Measurements from ENCODE around the gene SAMD5.
A peak's percentile ranks its signal among the peaks of the same experiment; 100 is the strongest.

The SAMD5 gene

DNA sequence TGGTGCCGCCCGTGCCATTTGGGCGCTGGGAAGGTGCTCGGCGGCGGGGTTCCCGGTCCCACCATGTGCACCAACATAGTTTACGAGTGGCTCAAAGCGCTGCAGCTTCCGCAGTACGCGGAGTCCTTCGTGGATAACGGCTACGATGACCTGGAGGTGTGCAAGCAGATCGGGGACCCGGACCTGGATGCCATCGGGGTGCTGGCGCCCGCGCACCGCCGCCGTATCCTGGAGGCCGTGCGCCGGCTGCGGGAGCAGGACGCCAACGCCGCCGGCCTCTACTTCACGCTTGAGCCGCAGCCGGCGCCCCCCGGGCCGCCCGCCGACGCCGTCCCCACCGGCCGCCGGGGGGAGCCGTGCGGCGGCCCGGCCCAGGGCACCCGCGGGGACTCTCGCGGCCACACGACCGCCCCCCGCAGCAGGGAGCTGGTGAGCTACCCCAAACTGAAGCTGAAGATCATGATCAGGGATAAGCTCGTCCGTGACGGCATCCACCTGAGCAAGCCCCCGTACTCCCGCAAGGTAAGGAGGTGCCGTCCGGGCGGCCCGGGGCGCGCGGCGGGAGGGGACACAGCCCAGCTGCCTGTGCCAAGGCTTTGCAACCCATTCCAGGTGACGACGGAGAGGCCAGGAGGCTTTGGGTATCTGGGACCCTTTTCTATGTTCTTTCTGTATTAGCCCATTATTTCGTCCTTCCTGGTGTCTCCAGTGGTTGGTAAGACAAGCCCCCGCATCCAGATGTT lies 547 bp downstream of the SAMD5 start:
- H3K9me3 ChIP-seq (ENCODE audit: low read length) = no peaks in the 10 kb centered on the region
- H3K27me3 ChIP-seq (ENCODE audit: insufficient read depth, low read length) = peaks cover 52% of the 10 kb centered on the region
- H3K4me1 ChIP-seq (ENCODE audit: insufficient read depth, low read length) = peaks cover 15% of the 10 kb centered on the region
- H3K4me3 ChIP-seq (ENCODE audit: low read length) = peak overlapping the region; percentile 51
- peak overlapping the region; percentile 72 for H2AFZ ChIP-seq (ENCODE audit: low read depth, low read length)
- H3K36me3 ChIP-seq (ENCODE audit: insufficient read depth, low read length) = no peaks in the 10 kb centered on the region

DNA sequence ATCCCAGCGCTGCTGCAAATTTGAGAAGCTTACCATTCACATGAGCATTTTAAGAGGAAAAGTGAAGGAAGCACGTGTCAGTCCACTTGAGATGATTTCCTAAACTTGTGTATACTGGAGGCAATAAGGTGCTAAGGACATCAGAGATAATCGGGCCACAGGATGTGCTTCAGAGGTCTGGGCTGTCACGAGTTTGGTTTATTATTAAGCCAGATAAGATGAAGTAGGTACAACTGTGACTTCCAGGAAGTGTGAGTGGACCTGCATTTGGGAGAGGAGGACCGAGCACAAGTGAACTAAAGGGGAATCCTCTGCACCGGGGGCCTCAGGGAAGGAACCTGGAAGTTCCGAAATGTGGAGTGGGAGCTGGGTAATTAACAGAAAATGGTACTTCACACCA lies 1.4 kb downstream of the SAMD5 start:
- H3K4me1 ChIP-seq (ENCODE audit: insufficient read depth, low read length) = peaks cover 15% of the 10 kb centered on the region
- H3K9me3 ChIP-seq (ENCODE audit: low read length) = no peaks in the 10 kb centered on the region
- H3K36me3 ChIP-seq (ENCODE audit: insufficient read depth, low read length) = no peaks in the 10 kb centered on the region
- H3K4me3 ChIP-seq (ENCODE audit: low read length) = no peak overlapping the region
- H2AFZ ChIP-seq (ENCODE audit: low read depth, low read length) = no peak overlapping the region
- H3K27me3 ChIP-seq (ENCODE audit: insufficient read depth, low read length) = peaks cover 52% of the 10 kb centered on the region

DNA sequence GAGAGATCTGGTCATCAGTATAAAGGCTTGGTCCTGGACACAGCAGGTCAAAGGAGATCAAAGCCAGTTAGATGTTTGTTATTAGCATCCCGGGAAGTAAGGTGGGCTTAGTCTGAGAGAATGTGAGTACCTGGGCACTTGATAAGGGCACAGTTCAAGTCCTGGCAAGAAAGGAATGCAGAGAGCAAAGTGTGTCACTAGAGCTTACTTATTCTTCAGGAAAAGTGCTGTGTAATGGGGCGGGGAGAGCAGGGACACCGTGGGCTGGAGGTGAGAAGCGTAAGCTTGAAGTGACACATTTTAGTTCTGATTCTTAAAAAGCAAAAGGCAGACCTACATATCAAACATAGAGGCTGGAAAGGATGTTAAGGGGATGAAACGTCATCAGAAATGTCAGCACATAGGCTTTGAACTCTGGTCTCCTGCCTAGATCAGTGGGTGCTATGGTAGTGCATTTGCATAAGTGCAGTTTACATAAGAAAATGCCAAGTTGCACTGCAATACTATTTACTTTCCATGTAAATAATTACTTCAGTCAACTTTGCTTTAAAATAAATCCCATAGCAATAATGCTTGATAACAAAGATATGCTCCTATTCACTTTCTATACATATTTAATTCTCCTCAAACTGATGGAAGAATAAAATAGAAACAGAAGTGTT lies 2.6 kb downstream of the SAMD5 start:
- no peak overlapping the region for H2AFZ ChIP-seq (ENCODE audit: low read depth, low read length)
- H3K4me3 ChIP-seq (ENCODE audit: low read length) = no peak overlapping the region

DNA sequence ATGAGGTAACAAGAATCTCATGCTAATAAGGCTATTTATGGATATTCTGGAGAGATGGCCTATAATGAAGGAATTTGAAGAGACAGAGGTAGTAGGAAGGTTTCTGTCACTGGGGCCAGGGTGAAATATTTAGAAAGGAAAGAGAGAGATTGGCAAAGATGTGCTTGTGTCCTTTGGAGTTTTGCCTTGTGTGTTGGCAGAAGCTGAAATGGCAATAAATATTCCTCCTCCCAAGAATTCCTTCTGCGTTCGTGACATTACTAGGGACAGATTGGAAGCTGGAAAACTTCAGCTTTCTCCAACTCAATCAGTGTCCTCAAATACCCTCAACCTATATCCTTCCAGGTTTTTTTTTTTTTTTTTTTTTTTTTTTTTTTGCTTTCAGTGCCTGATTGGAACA lies 6.3 kb downstream of the SAMD5 start:
- Histone ChIP-seq H3K36me3 (ENCODE audit: insufficient read depth, low read length) (no peaks in the 10 kb centered on the region), H2AFZ (ENCODE audit: low read depth, low read length) (no peak overlapping the region), H3K4me1 (ENCODE audit: insufficient read depth, low read length) (no peaks in the 10 kb centered on the region), H3K4me3 (ENCODE audit: low read length) (no peak overlapping the region), H3K9me3 (ENCODE audit: low read length) (no peaks in the 10 kb centered on the region), H3K27me3 (ENCODE audit: insufficient read depth, low read length) (peaks cover 26% of the 10 kb centered on the region)

More for the DNA sequence above, 2.6 kb downstream of the SAMD5 start:
- Histone ChIP-seq H3K4me1 (ENCODE audit: insufficient read depth, low read length) (peaks cover 15% of the 10 kb centered on the region), H3K27me3 (ENCODE audit: insufficient read depth, low read length) (peaks cover 52% of the 10 kb centered on the region), H3K9me3 (ENCODE audit: low read length) (no peaks in the 10 kb centered on the region), H3K36me3 (ENCODE audit: insufficient read depth, low read length) (no peaks in the 10 kb centered on the region)

DNA sequence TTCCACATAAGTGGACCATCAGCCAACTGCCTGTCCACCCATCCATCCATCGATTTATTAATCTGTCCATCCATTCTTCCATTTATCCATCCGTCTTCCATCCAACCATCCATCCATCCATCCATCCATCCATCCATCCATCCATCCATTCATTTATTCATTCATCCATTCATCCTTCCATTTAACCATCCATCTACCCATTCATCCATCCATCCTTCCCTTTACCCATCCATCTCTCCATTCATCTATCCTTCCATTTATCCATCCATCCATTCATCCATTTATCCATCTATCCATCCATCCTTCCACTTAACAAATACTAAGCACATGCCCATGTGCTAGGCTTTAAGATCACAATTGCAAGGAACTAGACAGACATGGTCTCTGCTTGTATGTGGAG lies 6.8 kb downstream of the SAMD5 start:
- no peak overlapping the region for H2AFZ ChIP-seq (ENCODE audit: low read depth, low read length)
- peaks cover 21% of the 10 kb centered on the region for H3K27me3 ChIP-seq (ENCODE audit: insufficient read depth, low read length)
- H3K4me3 ChIP-seq (ENCODE audit: low read length) = no peak overlapping the region
- H3K9me3 ChIP-seq (ENCODE audit: low read length) = no peaks in the 10 kb centered on the region
- H3K4me1 ChIP-seq (ENCODE audit: insufficient read depth, low read length) = no peaks in the 10 kb centered on the region
- H3K36me3 ChIP-seq (ENCODE audit: insufficient read depth, low read length) = no peaks in the 10 kb centered on the region

DNA sequence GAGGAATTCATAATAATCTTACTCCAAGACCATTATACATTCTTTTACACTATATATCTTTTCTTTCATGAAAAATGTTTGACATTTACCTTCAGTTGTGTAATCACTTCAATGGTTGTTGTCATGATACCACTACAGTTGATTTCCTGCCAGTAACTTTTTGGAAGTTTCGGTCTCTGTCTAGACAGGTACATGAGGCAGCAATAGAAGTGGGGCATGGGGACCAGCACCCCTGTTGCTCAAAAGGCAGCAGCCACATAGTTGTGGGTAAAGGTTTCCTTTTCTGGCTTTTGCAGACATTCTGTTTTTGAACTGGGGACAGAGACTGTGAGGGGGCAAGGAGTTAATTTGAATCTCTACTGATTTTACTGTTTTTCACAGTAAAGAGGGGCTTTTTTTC lies 14.1 kb downstream of the SAMD5 start:
- H2AFZ ChIP-seq (ENCODE audit: low read depth, low read length) = no peak overlapping the region
- H3K36me3 ChIP-seq (ENCODE audit: insufficient read depth, low read length) = no peaks in the 10 kb centered on the region
- H3K27me3 ChIP-seq (ENCODE audit: insufficient read depth, low read length) = peaks cover 2% of the 10 kb centered on the region
- H3K9me3 ChIP-seq (ENCODE audit: low read length) = no peaks in the 10 kb centered on the region
- H3K4me1 ChIP-seq (ENCODE audit: insufficient read depth, low read length) = no peaks in the 10 kb centered on the region
- H3K4me3 ChIP-seq (ENCODE audit: low read length) = no peak overlapping the region

DNA sequence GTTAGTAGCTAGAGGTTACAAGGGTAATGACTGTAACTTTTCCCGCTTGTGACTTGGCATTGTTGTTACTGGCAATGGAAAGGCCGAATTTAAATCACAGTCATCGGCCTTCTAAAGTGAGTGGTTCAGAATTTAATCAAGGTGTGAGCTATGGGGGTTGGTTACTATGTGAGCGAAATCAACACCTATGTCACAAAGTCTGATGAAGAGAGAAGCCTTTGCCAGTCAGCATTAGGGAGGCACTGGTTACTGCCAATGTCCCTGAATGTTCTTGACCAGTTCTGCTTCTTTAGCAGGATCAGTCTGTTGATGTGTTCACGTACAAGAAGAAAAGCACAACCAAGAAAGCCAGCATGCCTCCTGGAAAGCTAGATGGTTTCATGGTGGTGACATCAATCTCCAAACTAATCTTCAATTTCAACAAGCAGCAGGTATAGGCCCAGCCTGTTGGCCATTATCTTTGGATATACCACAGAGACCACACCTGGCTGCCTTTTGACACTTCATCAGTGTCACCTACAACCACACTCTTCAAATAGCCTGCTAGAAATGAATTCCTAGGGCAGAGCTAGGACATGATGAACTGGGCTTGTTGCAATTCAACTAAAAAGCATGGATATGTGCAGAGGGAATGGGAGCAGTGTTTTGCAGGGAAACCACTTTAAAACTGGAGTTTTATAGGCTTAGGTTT lies 17.2 kb downstream of the SAMD5 start:
- no peak overlapping the region for H3K4me3 ChIP-seq (ENCODE audit: low read length)
- H3K4me1 ChIP-seq (ENCODE audit: insufficient read depth, low read length) = no peaks in the 10 kb centered on the region
- no peaks in the 10 kb centered on the region for H3K9me3 ChIP-seq (ENCODE audit: low read length)
- H3K27me3 ChIP-seq (ENCODE audit: insufficient read depth, low read length) = no peaks in the 10 kb centered on the region
- no peak overlapping the region for H2AFZ ChIP-seq (ENCODE audit: low read depth, low read length)
- H3K36me3 ChIP-seq (ENCODE audit: insufficient read depth, low read length) = no peaks in the 10 kb centered on the region

DNA sequence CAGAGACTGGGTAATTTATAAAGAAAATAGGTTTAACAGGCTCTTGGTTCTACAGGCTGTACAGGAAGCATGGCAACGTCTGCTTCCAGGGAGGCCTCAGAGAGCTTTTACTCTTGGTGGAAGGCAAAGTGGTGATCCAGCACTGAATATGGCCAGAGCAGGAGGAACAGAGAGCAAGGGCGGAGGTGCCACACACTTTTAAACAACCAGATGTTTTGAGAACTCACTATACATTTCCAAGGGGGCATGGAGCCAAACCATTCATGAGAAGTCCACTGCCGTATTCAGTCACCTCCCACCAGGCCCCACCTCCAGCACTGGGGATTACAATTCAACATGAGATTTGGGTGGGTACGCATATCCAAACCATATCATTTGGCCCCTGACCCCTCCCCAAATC lies 18.7 kb downstream of the SAMD5 start:
- no peaks in the 10 kb centered on the region for H3K4me1 ChIP-seq (ENCODE audit: insufficient read depth, low read length)
- H3K9me3 ChIP-seq (ENCODE audit: low read length) = no peaks in the 10 kb centered on the region
- no peaks in the 10 kb centered on the region for H3K27me3 ChIP-seq (ENCODE audit: insufficient read depth, low read length)
- H2AFZ ChIP-seq (ENCODE audit: low read depth, low read length) = no peak overlapping the region
- H3K4me3 ChIP-seq (ENCODE audit: low read length) = no peak overlapping the region
- H3K36me3 ChIP-seq (ENCODE audit: insufficient read depth, low read length) = no peaks in the 10 kb centered on the region

DNA sequence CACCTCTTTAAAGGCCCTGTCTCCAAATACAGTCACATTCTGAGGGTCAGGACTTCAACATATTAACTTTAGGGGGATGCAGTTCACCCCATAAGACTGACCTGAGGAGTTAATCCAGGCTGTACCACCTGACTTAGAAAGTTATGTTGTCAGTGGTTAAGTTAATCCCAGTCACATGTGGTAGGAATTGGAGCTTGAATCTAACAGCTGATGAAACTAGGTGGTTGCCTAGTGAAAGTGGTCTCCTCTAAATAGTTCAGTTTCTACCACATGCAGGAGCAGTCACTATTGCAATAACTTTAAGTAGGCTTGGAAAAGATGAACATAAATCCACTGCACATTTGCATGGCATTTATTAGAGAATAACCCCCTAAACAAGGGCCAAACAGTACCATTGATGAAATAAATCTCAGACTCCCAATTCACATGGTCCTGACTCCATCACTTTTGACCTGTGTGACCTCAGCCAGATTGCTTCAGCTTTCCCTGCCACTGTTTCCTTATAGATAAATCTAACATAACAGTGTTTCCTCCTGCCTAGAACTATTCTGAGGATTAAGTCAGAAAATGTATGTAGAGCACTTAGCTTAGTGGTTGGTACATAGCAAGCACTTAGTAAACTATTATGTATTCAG lies 20.1 kb downstream of the SAMD5 start:
- Histone ChIP-seq H3K27me3 (ENCODE audit: insufficient read depth, low read length) (no peaks in the 10 kb centered on the region), H3K4me1 (ENCODE audit: insufficient read depth, low read length) (no peaks in the 10 kb centered on the region), H3K36me3 (ENCODE audit: insufficient read depth, low read length) (no peaks in the 10 kb centered on the region), H2AFZ (ENCODE audit: low read depth, low read length) (no peak overlapping the region), H3K9me3 (ENCODE audit: low read length) (no peaks in the 10 kb centered on the region), H3K4me3 (ENCODE audit: low read length) (no peak overlapping the region)

DNA sequence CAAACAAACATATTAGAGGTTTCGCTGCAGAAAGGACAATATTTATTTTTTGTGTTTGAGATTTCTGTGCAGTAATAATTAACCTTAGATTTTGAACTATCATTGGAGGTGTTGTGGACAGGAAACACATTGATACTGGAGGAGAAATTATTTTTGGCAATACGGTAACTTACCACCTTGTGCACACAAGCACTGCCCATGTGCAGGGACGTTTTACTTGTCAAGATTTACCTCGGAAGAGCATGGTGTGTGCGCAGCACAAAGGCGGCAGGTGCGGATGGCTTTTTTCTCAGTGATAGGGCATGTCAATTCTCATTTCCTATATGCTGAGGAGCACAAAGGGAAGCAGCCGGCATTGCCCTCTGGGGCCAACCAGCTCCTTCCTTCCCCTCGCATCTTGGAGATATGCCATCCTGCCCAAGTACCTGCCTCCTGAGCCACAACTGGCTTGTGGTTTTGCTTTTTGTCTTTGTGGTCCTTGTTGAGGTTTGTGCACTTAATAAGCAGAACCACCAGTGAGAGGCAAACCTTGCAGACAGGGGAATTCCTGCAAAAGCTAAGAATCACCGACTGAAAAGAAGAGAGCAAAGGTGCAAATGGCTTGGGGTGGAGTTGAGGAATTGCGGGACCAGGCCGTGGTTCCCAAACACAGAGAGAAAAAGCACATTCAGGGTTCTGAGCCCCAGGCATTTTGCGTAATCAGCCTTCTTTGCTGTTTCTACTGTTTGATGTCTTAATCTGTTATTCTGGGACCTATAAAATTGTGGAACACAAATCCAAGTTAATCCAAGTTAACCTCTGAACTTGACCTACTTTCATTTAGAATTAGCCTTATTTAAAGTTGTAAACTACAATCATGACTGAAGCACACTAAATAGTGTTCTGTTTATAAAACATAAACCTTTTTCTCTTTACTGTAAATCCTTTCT lies 21.9 kb downstream of the SAMD5 start:
- Histone ChIP-seq H2AFZ (ENCODE audit: low read depth, low read length) (no peak overlapping the region), H3K4me3 (ENCODE audit: low read length) (no peak overlapping the region), H3K9me3 (ENCODE audit: low read length) (no peaks in the 10 kb centered on the region), H3K27me3 (ENCODE audit: insufficient read depth, low read length) (no peaks in the 10 kb centered on the region), H3K36me3 (ENCODE audit: insufficient read depth, low read length) (no peaks in the 10 kb centered on the region), H3K4me1 (ENCODE audit: insufficient read depth, low read length) (no peaks in the 10 kb centered on the region)

DNA sequence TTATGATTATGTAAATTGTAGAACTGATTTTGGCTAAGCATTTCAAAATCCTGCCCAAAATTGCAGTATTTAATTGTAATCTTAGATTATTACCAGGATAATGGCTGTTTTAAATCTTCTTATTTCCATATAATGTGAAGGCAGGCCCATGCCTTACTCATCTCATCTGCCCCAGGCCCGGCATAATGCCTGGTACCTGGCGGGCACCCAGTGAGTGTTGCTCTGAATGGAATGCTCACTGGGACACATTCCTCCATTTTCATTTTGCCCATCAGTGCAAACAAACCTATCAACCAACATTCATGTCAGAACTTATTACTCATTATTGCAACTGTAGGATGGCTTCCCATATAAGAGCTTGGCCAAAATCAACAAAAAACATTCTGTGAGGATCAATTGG lies 22.8 kb downstream of the SAMD5 start:
- Histone ChIP-seq H3K36me3 (ENCODE audit: insufficient read depth, low read length) (no peaks in the 10 kb centered on the region), H3K9me3 (ENCODE audit: low read length) (no peaks in the 10 kb centered on the region), H3K27me3 (ENCODE audit: insufficient read depth, low read length) (no peaks in the 10 kb centered on the region), H3K4me1 (ENCODE audit: insufficient read depth, low read length) (no peaks in the 10 kb centered on the region), H2AFZ (ENCODE audit: low read depth, low read length) (no peak overlapping the region), H3K4me3 (ENCODE audit: low read length) (no peak overlapping the region)

DNA sequence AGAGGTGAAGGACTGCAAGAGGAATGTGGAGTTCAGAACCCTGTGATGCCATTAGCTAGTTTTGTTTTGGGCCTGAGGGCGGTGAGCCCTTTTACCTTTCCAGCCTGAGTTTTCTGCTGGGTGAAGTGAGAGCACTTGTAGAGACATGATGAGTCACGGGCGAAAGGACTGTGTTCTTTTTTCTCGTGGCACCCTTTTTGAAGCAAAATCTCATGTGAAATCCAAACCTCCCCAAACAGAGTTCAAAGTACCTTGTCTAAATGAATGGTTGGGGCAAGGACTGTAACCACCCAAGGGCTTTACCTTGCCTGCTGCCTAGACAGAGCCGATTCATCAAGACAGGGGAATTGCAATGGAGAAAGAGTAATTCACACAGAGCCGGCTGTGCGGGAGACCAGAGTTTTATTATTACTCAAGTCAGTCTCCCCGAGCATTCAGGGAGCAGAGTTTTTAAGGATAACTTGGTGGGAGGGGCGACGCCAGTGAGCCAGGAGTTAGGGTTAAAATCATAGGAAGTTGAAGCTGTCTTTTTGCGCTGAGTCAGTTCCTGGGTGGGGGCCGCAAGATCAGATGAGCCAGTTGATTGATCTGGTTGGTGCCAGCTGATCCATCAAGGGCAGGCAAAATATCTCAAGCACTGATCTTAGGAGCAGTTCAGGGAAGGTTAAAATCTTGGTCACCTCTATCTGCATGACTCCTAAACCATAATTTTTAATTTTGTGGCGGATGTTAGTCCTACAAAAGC lies 25.8 kb downstream of the SAMD5 start:
- Histone ChIP-seq H3K9me3 (ENCODE audit: low read length) (no peaks in the 10 kb centered on the region), H3K36me3 (ENCODE audit: insufficient read depth, low read length) (no peaks in the 10 kb centered on the region), H3K4me1 (ENCODE audit: insufficient read depth, low read length) (no peaks in the 10 kb centered on the region), H2AFZ (ENCODE audit: low read depth, low read length) (no peak overlapping the region), H3K4me3 (ENCODE audit: low read length) (no peak overlapping the region), H3K27me3 (ENCODE audit: insufficient read depth, low read length) (no peaks in the 10 kb centered on the region)

All from neuron (in vitro differentiated cells).